A172 (cell line): ENCODE results near the gene ADARB1. TPM values are rescaled to one million over a fixed set of nuclear protein-coding genes. Genes with fewer than 3 reads are reported as not detected.
"Not testable (repeated sequence)": the region's sequence is repeated elsewhere in the genome, so short reads cannot be mapped to it uniquely, and the experiment has no call there.

ENCODE experiments used
- DNase-seq: peaks from one replicate; pipeline ENCODE4 v3.0.0-alpha.2; 2015; ENCODE audit warnings: low spot score
- total RNA-seq: library from RNA; depleted of rRNA; stranded (reverse); fragments of >200 nt; shearing (Covaris generic); gene quantifications from 2 replicates; pipeline ENCODE4 v1.2.3, GENCODE V29; 2014; rRNA removed

ADARB1 gene, protein sequence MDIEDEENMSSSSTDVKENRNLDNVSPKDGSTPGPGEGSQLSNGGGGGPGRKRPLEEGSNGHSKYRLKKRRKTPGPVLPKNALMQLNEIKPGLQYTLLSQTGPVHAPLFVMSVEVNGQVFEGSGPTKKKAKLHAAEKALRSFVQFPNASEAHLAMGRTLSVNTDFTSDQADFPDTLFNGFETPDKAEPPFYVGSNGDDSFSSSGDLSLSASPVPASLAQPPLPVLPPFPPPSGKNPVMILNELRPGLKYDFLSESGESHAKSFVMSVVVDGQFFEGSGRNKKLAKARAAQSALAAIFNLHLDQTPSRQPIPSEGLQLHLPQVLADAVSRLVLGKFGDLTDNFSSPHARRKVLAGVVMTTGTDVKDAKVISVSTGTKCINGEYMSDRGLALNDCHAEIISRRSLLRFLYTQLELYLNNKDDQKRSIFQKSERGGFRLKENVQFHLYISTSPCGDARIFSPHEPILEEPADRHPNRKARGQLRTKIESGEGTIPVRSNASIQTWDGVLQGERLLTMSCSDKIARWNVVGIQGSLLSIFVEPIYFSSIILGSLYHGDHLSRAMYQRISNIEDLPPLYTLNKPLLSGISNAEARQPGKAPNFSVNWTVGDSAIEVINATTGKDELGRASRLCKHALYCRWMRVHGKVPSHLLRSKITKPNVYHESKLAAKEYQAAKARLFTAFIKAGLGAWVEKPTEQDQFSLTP
- total RNA-seq = 13.3 and 15.7 TPM in 2 replicates

- peak; percentile 58 for DNase-seq
Measured at GRCh38 chr21:45074048-45074817, at the start of gene ADARB1. Gene ADARB1, plus strand, starts transcription at chr21:45074580. Its CDS starts 97,077 bp downstream, at chr21:45171657.

- DNase-seq = no peak
Measured at GRCh38 chr21:45026066-45026745, 48.2 kb upstream of the ADARB1 start.

DNA sequence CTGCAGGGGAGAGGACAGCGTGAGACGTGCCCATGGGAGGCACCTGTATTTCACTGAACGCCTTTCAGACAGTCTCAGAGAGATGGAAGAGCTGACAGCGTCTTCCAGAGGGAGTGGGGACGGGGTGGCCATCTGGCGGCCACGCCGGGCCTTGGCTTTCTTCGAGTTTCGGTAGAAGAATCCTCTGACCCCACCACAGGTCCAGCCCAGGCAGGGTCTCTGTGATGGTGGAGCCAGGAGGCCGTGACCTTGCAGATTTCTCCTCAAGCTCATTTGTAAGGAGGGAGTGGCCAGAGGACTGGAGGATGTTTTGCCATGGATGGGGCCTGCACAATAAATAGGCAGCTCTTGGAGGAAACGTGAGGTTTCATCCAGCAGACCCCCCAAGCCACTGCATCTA is 47.6 kb upstream of the ADARB1 start:
- no peak for DNase-seq

- no peak for DNase-seq
Measured at GRCh38 chr21:45027241-45028196, 46.9 kb upstream of the ADARB1 start.

- DNase-seq = not testable (repeated sequence)
Measured at GRCh38 chr21:45028645-45029044, 45.7 kb upstream of the ADARB1 start.

GRCh38 chr21:45029298-45029947 is 45.0 kb upstream of the ADARB1 start:
- no peak for DNase-seq

- no peak for DNase-seq
Measured at GRCh38 chr21:45029948-45030681, 44.3 kb upstream of the ADARB1 start.

- DNase-seq = no peak
Measured at GRCh38 chr21:45030682-45031570, 43.5 kb upstream of the ADARB1 start.

DNA sequence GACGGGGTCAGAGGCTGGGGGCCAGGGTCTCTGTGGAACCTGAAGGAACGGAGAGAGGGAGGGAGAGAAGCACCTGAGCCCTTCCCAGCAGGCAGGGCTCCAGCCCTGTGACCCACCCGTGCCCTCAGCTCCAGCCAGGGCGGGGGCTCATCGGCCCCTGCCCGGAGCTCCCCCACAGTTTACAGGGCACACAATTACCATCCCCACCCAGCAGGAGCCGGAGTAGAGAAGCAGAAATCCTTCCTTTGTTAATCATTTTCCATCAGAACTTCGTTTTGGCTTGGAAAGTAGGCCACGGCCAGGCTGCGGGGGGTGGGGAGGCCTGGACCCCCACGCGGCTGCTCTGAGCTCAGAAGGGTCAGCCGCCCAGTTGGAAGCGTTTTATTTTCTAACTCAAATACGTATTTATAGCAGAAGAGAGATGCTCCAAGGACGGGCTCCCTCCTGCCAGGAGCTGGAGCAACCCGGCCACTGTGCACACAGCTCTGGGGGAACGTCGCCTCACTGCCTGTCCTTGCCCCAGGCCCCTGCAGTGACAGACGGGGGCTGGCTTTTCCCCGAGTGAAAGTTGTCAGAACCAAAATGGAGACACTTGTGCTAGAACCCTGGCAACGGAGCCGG is 42.7 kb upstream of the ADARB1 start:
- no peak for DNase-seq

- no peak for DNase-seq
Measured at GRCh38 chr21:45032332-45032731, 42.0 kb upstream of the ADARB1 start.

- DNase-seq = no peak
Measured at GRCh38 chr21:45032977-45033710, 41.2 kb upstream of the ADARB1 start.

DNA sequence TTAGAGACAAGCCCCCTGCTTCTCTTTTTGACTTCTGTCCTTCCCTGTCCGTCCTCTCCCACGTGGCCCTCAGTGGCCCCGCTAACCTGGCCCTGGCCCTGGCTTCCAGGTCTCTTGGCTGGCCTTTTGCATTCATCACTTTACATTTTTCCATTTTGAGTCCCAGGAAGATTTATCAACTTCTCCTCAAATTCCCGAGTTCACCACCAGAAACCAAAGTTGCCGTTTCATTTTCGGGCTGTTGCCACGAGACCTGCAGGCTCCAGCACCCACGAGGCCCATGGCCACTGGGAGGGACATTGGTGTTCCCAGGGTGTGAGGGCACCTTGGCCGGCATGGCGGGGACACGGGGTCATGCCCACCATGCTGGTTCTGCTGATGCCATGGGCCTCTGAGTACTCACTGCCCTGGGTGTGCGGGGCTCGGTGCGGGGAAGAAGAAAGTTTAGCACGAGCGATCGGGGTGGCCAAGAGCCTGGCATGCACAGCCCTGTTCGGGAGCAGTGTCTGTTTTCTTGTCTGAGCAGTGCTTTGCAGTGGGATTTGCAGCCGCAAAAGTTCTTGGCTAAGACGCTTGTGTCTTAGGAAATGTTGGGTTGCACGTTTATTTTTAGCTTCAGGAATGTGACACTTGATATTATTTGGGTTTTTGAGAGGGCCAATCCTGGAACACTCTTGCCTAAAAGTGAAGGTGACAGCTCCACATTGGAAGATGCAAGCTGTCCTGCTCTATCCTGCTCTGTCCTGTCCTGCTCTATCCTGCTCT is 40.4 kb upstream of the ADARB1 start:
- no peak for DNase-seq

DNA sequence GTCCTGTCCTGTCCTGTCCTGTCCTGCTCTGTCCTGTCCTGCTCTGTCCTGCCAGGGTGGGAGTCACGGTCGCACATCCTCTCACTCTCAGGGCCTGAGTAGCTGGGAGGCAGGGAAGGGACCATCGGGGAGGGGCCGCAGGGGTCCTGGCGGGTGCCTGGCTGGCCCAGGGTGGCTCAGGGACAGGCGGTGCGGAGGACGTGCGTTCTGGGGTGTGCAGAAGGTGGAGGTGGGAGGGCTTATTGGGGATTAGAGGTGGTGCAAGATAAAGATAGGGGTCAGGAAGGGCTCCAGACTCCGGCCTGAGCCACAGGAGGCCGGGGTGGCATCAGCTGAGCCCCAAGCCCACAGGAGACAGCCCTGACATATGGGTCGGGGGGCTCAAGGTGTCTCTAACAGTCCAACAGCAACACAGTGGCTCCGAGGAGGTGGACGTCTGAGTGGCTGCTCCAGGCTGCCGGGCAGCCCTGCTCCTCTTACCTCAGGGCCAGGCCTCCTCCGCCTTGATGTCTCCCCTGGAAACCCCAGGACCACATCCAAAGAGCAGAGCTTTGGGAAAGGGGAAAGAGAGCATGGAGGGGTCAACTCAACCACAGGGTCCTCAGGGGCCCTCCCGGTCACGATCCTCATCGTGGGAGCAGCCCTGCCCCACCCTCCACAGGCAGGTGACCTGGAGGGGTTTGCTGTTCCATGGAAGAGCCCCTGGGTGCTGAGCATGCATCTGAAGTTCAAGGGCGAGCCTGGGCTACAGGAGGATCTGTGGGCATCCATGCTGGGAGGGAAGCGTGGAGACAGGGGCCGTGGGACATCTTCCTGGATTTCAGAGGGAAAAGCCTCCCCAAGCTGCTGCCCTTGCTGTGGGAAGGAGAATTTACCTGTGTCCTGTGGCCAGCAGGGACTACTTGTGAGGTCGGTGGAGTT is 39.6 kb upstream of the ADARB1 start:
- no peak for DNase-seq

GRCh38 chr21:45035477-45035848 is 38.9 kb upstream of the ADARB1 start:
- DNase-seq = no peak

GRCh38 chr21:45036630-45037029 is 37.8 kb upstream of the ADARB1 start:
- no peak for DNase-seq
